Panc1 (cell line): ENCODE data around the gene OSBP2.

Source experiments
- TF ChIP-seq, protein P1 (sequence below): fragments of 450-650 bp; IDR thresholded peaks from 2 replicates; pipeline ENCODE4 v1.5.1; 2017; ENCODE audit warnings: mild to moderate bottlenecking
- TF ChIP-seq, protein P2 (sequence below), 2 experiments: IDR thresholded peaks; 2 replicates each; pipeline ENCODE4 v1.6.1; 2011 to 2012; ENCODE audit warnings: low read depth in 2 of 2, control low read depth in 1 of 2, low read length in 1 of 2, mild to moderate bottlenecking in 1 of 2, moderate library complexity in 1 of 2; ENCODE audit not compliant: insufficient read depth in 1 of 2

DNA sequence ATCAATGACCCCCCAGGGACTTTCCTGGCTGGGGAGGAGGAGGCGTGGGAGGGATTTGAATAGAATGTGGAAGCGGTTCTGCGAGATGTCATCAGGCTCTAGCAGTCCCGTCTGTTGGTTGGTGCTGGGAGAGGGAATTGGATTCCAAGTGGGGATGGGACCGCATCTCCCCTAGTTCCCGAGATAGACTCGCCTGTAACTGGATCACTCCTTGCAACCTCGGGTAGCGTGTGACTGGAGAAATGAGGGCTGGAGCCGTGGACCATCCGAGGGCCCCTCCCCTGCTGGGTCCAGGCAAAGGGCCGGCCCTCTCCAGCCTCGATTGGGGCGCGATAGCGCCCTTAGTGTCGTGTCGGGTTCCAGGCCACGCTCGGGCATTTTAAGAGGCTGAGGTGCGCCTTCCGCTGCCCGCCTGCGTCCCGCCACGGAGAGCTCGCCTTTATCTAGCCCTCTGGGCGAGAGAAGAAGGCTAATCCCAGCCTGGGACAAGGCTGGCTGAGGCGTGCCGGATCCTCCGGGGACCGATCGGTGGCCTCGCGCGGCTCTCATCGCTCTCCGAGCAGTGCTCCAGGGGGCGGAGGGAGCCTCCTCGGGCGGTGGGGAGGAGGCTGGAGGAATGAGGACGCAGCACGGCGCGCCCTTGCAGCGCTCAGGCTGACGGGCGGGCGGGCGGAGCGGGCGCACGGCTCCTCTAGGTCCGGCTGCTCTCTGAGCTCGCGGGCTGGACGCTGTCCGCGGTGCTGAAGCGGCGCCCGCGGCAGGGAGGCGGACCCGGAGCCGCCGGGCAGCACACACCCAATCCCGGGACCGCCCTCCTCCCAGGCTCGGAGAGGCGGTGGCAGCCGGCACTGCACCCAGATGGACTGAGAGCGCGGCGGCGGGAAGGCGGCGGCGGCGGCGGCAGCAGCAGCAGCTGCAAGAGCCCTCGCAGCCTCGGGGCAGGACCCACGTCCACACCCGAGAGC is 107.8 kb downstream of the OSBP2 start:
- TF ChIP-seq, protein P1, sequence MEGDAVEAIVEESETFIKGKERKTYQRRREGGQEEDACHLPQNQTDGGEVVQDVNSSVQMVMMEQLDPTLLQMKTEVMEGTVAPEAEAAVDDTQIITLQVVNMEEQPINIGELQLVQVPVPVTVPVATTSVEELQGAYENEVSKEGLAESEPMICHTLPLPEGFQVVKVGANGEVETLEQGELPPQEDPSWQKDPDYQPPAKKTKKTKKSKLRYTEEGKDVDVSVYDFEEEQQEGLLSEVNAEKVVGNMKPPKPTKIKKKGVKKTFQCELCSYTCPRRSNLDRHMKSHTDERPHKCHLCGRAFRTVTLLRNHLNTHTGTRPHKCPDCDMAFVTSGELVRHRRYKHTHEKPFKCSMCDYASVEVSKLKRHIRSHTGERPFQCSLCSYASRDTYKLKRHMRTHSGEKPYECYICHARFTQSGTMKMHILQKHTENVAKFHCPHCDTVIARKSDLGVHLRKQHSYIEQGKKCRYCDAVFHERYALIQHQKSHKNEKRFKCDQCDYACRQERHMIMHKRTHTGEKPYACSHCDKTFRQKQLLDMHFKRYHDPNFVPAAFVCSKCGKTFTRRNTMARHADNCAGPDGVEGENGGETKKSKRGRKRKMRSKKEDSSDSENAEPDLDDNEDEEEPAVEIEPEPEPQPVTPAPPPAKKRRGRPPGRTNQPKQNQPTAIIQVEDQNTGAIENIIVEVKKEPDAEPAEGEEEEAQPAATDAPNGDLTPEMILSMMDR = no peak
- TF ChIP-seq, protein P2, sequence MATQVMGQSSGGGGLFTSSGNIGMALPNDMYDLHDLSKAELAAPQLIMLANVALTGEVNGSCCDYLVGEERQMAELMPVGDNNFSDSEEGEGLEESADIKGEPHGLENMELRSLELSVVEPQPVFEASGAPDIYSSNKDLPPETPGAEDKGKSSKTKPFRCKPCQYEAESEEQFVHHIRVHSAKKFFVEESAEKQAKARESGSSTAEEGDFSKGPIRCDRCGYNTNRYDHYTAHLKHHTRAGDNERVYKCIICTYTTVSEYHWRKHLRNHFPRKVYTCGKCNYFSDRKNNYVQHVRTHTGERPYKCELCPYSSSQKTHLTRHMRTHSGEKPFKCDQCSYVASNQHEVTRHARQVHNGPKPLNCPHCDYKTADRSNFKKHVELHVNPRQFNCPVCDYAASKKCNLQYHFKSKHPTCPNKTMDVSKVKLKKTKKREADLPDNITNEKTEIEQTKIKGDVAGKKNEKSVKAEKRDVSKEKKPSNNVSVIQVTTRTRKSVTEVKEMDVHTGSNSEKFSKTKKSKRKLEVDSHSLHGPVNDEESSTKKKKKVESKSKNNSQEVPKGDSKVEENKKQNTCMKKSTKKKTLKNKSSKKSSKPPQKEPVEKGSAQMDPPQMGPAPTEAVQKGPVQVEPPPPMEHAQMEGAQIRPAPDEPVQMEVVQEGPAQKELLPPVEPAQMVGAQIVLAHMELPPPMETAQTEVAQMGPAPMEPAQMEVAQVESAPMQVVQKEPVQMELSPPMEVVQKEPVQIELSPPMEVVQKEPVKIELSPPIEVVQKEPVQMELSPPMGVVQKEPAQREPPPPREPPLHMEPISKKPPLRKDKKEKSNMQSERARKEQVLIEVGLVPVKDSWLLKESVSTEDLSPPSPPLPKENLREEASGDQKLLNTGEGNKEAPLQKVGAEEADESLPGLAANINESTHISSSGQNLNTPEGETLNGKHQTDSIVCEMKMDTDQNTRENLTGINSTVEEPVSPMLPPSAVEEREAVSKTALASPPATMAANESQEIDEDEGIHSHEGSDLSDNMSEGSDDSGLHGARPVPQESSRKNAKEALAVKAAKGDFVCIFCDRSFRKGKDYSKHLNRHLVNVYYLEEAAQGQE (IDR thresholded peaks at IDR 0.05; ENCODE audit: insufficient read depth in 1 of 2, low read depth in 2 of 2, low read length in 1 of 2) = peak; percentile 95 to 100
